Measurements from ENCODE around the gene MAN2A2. TPM values are rescaled to one million over a fixed set of nuclear protein-coding genes. Genes with fewer than 3 reads are reported as not detected.
"Not testable (repeated sequence)": the region's sequence is repeated elsewhere in the genome, so short reads cannot be mapped to it uniquely, and the experiment has no call there.

Gene MAN2A2
- polyA plus RNA-seq, 2 donors = 15.8 to 22.1 TPM

DNA sequence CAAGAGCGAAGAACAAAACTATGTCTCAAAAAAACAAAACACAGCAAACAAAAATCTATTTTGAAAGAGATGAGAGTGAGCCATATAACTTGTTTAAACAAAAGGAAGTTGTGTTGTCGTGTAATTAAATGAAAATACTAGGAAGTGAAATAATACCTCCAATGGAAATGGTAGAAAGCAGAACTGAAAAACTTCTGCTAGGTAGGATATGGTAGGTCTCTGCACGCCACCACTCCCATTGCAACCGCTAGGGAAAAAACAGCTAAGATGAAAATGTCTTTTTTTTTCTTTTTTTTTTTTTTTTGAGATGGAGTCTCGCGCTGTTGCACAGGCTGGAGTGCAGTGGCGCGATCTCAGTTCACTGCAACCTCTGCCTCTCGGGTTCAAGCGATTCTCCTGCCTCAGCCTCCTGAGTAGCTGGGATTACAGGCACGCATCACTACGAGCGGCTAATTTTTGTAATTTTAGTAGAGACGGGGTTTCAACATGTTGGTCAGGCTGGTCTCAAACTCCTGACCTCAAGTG is 5.9 kb upstream of the MAN2A2 start:
- H3K4me3 ChIP-seq (ENCODE audit: low read depth in 1 of 2, low read length in 2 of 2); H3K27me3 ChIP-seq (ENCODE audit: control insufficient read depth in 1 of 2, insufficient read depth in 2 of 2, low read length in 2 of 2); H3K9me3 ChIP-seq (ENCODE audit: control insufficient read depth in 2 of 2, insufficient read depth in 1 of 2, low read depth in 1 of 2, low read length in 1 of 2); H3K27ac ChIP-seq (ENCODE audit: low read depth in 2 of 2, low read length in 1 of 2); H3K4me1 ChIP-seq (ENCODE audit: control insufficient read depth in 2 of 2, insufficient read depth in 2 of 2, low read length in 1 of 2): not testable (repeated sequence)
- 87 to 93% methylated on average over 14 of the region's 14 CpGs for WGBS, 2 donors
- H3K36me3 ChIP-seq (ENCODE audit: control insufficient read depth in 2 of 2, insufficient read depth in 2 of 2, low read length in 1 of 2) = peaks cover 10 to 15% of the 10 kb centered on the region in 2 donors

DNA sequence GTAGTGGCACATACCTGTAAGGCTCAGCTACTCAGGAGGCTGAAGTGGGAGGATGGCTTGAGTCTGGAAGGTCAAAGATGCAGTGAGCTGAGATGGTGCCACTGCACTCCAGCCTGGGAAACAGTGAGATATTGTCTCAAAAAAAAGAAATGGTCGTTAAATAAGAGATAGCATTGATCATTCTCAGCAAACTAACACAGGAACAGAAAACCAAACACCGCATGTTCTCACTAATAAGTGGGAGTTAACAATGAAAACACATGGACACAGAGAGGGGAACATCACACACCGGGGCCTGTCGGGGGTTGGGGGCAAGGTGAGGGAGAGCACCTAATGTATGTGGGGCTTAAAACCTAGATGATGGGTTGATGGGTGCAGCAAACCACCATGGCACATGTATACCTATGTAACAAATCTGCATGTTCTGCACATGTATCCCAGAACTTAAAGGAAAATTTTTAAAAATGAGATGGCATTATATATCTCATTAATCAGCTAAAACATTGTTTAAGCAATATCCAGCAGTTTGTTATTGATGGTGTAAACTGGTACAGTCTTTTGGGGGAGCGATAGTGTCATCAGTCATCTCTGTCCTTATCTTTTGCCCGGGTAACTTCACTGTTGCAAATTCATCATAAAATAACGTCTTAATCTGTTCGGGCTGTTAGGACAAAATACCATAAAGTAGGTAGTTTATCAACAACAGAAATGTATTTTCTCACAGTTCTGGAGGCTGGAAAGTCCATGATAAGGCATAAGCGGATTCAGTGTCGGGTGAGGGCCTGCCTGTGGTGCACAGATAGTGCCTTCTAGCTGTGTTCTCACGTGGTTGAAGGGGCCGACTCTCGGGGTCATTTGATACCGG is 1.7 kb upstream of the MAN2A2 start:
- H3K36me3 ChIP-seq (ENCODE audit: control insufficient read depth in 2 of 2, insufficient read depth in 2 of 2, low read length in 1 of 2) = peaks cover 10 to 15% of the 10 kb centered on the region in 2 donors
- H3K27me3 ChIP-seq (ENCODE audit: control insufficient read depth in 1 of 2, insufficient read depth in 2 of 2, low read length in 2 of 2) = no peaks in the 10 kb centered on the region
- H3K4me1 ChIP-seq (ENCODE audit: control insufficient read depth in 2 of 2, insufficient read depth in 2 of 2, low read length in 1 of 2) = peaks cover 0 to 4% of the 10 kb centered on the region in 2 donors
- no peak overlapping the region for H3K4me3 ChIP-seq (ENCODE audit: low read depth in 1 of 2, low read length in 2 of 2)
- H3K9me3 ChIP-seq (ENCODE audit: control insufficient read depth in 2 of 2, insufficient read depth in 1 of 2, low read depth in 1 of 2, low read length in 1 of 2) = no peaks in the 10 kb centered on the region
- 49 to 59% methylated on average over 14 of the region's 14 CpGs for WGBS, 2 donors
- peak overlapping the region; percentile 66 to 89 for H3K27ac ChIP-seq (ENCODE audit: low read depth in 2 of 2, low read length in 1 of 2)

DNA sequence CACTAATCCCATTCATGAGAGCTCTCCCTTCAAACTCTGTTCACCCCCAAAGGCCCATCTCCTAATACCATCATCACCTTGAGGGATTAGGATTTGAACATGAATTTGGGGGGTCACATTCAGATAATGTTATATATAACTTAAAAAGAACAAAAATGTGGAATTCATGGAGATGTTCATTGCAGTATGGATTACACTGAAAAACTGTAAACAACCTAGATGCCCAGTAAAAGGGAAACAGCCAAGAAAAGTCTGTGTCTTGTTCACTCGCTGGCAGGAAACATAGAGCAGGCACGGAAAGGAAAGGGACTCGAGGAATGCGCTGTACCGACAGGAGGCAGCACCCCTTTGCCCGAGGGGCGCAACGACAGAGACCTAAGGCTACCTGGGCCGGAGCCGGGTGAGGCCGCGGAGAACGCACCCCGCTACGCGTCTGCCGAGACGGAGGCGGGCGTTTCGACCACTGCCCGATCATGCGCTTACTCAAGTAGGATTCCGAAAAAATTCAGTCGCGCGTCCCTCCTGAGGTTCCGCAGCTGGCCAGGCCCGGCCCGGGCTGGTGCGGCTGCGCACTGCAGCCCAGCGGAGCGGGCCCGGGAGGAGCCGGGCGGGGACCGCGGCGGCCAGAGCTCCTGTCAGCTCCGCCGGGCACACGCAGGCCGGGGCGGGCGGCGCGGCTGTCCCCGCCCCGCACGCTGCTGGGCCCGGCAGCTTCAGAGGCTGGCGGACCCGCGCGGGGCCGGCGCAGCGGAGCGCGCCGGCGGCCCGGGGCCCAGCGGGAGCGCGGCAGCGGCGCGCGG is 862 bp upstream of the MAN2A2 start:
- 0% methylated on average over 67 to 71 of the region's 71 CpGs for WGBS, 2 donors
- no peaks in the 10 kb centered on the region for H3K27me3 ChIP-seq (ENCODE audit: control insufficient read depth in 1 of 2, insufficient read depth in 2 of 2, low read length in 2 of 2)
- H3K36me3 ChIP-seq (ENCODE audit: control insufficient read depth in 2 of 2, insufficient read depth in 2 of 2, low read length in 1 of 2) = peaks cover 16 to 23% of the 10 kb centered on the region in 2 donors
- H3K4me3 ChIP-seq (ENCODE audit: low read depth in 1 of 2, low read length in 2 of 2) = peak overlapping the region; percentile 73 to 85
- H3K4me1 ChIP-seq (ENCODE audit: control insufficient read depth in 2 of 2, insufficient read depth in 2 of 2, low read length in 1 of 2) = peaks cover 0 to 4% of the 10 kb centered on the region in 2 donors
- H3K9me3 ChIP-seq (ENCODE audit: control insufficient read depth in 2 of 2, insufficient read depth in 1 of 2, low read depth in 1 of 2, low read length in 1 of 2) = no peaks in the 10 kb centered on the region
- H3K27ac ChIP-seq (ENCODE audit: low read depth in 2 of 2, low read length in 1 of 2) = peak overlapping the region; percentile 89 to 97

DNA sequence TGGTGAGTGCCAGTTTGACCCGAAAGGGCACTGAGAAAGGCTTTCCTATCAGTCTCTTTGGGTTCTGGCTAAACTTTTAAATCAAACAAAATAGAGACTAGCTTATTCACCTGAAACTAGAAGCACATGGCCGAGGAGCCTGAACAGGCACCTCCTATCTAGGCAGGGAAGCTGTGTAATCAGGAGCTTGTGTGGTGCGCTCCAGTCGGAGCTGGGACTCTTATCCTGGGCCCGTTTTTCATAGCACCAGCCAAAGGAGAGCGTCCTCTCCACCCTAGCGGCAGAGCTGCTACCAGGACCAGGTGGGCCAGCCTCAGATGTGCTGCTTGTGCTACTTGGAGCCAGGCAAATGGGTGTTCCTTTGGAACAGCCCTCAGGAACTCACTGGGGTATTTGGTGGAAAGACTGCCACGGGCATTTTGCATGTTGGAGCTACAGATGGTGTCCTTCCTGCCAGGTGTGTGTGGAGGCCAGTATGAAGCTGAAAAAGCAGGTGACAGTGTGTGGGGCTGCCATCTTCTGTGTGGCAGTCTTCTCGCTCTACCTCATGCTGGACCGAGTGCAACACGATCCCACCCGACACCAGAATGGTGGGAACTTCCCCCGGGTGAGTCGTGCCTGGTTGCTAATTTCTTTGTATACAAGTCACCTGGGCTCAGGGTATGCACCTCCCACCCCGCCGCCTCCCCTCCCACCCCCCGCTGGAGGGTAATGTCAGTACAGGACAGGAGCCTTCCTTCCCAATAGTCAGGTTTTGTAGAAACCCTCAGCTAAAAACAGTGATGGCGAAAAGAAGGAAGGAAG is 833 bp downstream of the MAN2A2 start:
- H3K27ac ChIP-seq (ENCODE audit: low read depth in 2 of 2, low read length in 1 of 2) = peak overlapping the region; percentile 53 to 89

DNA sequence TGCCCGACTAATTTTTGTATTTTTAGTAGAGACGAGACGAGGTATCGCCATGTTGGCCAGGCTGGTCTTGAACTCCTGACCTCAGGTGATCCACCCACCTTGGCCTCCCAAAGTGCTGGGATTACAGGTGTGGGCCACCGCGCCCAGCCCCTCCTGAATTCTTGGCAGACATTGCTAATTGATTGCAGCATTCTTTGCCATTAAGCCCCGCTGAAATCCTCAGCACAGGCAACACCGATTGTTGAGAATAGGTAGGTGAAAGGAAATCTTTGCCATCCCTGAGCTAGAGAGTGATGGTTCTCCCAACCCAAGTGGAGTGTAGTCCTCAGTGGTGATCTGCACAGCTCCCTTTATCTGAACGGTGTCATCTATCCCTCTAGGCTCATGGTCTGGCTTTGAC is 1.6 kb downstream of the MAN2A2 start:
- Histone ChIP-seq H3K27ac (ENCODE audit: low read depth in 2 of 2, low read length in 1 of 2) (no peak overlapping the region), H3K27me3 (ENCODE audit: control insufficient read depth in 1 of 2, insufficient read depth in 2 of 2, low read length in 2 of 2) (no peaks in the 10 kb centered on the region), H3K36me3 (ENCODE audit: control insufficient read depth in 2 of 2, insufficient read depth in 2 of 2, low read length in 1 of 2) (peaks cover 22 to 31% of the 10 kb centered on the region in 2 donors), H3K4me3 (ENCODE audit: low read depth in 1 of 2, low read length in 2 of 2) (no peak overlapping the region), H3K9me3 (ENCODE audit: control insufficient read depth in 2 of 2, insufficient read depth in 1 of 2, low read depth in 1 of 2, low read length in 1 of 2) (no peaks in the 10 kb centered on the region), H3K4me1 (ENCODE audit: control insufficient read depth in 2 of 2, insufficient read depth in 2 of 2, low read length in 1 of 2) (peaks cover 0 to 4% of the 10 kb centered on the region in 2 donors)
- 90 to 94% methylated on average over 9 of the region's 9 CpGs for WGBS, 2 donors

More for the DNA sequence above, 833 bp downstream of the MAN2A2 start:
- 49 to 64% methylated on average over 18 of the region's 18 CpGs for WGBS, 2 donors
- Histone ChIP-seq H3K9me3 (ENCODE audit: control insufficient read depth in 2 of 2, insufficient read depth in 1 of 2, low read depth in 1 of 2, low read length in 1 of 2) (no peaks in the 10 kb centered on the region), H3K4me1 (ENCODE audit: control insufficient read depth in 2 of 2, insufficient read depth in 2 of 2, low read length in 1 of 2) (peaks cover 0 to 4% of the 10 kb centered on the region in 2 donors), H3K36me3 (ENCODE audit: control insufficient read depth in 2 of 2, insufficient read depth in 2 of 2, low read length in 1 of 2) (peaks cover 22 to 26% of the 10 kb centered on the region in 2 donors), H3K27me3 (ENCODE audit: control insufficient read depth in 1 of 2, insufficient read depth in 2 of 2, low read length in 2 of 2) (no peaks in the 10 kb centered on the region), H3K4me3 (ENCODE audit: low read depth in 1 of 2, low read length in 2 of 2) (peak overlapping the region in 1 of 2 donors; percentile 73)

DNA sequence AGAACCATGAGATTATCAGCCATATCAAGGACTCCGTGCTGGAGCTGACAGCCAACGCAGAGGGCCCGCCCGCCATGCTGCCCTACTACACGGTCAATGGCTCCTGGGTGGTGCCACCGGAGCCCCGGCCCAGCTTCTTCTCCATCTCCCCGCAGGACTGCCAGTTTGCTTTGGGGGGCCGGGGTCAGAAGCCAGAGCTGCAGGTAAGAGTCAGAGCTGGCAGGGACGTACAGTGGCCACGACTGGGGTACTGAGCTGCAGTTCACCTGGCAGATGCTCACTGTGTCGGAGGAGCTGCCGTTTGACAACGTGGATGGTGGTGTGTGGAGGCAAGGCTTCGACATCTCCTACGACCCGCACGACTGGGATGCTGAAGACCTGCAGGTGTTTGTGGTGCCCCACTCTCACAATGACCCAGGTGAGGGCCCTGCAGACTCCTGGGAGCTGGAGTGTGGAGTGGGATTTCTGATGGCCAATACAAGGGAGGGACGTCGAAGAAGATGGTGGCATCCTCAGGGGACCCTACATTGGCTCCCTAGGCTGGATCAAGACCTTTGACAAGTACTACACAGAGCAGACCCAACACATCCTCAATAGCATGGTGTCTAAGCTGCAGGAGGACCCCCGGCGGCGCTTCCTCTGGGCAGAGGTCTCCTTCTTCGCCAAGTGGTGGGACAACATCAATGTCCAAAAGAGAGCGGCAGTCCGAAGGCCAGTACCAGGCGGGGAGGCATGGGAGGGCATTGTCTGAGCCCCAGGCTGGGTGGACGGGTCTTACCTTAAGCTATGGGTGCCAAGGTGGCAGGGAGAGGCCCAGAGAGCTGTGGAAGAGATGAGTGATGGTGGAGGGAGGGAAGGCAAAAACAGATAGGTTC is 2.4 kb downstream of the MAN2A2 start:
- Histone ChIP-seq H3K27me3 (ENCODE audit: control insufficient read depth in 1 of 2, insufficient read depth in 2 of 2, low read length in 2 of 2) (no peaks in the 10 kb centered on the region), H3K4me1 (ENCODE audit: control insufficient read depth in 2 of 2, insufficient read depth in 2 of 2, low read length in 1 of 2) (peaks cover 0 to 4% of the 10 kb centered on the region in 2 donors), H3K36me3 (ENCODE audit: control insufficient read depth in 2 of 2, insufficient read depth in 2 of 2, low read length in 1 of 2) (peaks cover 25 to 37% of the 10 kb centered on the region in 2 donors), H3K4me3 (ENCODE audit: low read depth in 1 of 2, low read length in 2 of 2) (no peak overlapping the region), H3K9me3 (ENCODE audit: control insufficient read depth in 2 of 2, insufficient read depth in 1 of 2, low read depth in 1 of 2, low read length in 1 of 2) (no peaks in the 10 kb centered on the region), H3K27ac (ENCODE audit: low read depth in 2 of 2, low read length in 1 of 2) (no peak overlapping the region)
- WGBS, 2 donors = 94 to 96% methylated on average over 28 of the region's 28 CpGs

DNA sequence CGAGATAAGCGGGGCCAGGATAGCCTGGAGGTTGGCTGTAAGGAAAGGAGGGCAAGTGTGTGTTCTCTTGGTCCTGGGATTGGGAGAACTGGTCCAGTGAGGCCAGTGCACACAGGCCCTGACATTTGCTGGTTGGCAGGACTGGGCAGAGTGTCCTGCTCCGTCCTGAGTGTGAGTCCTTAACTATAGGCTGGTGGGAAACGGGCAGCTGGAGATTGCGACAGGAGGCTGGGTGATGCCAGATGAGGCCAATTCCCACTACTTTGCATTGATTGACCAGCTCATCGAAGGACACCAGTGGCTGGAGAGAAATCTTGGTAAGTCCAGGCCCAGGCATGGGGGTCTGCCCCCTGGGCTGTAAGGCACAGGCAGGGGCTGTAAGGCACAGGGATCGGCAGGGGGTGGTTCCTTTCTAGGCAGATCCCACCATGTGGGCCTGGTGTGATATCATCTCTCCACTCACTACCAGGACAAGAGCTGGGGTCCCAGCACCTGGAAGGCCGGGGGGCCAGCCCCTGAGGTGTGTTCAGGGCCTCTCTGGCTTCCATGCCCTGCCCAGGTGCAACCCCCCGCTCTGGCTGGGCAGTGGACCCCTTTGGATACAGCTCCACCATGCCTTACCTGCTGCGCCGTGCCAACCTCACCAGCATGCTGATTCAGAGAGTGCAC is 3.2 kb downstream of the MAN2A2 start:
- H3K9me3 ChIP-seq (ENCODE audit: control insufficient read depth in 2 of 2, insufficient read depth in 1 of 2, low read depth in 1 of 2, low read length in 1 of 2) = no peaks in the 10 kb centered on the region
- H3K27me3 ChIP-seq (ENCODE audit: control insufficient read depth in 1 of 2, insufficient read depth in 2 of 2, low read length in 2 of 2) = no peaks in the 10 kb centered on the region
- H3K27ac ChIP-seq (ENCODE audit: low read depth in 2 of 2, low read length in 1 of 2) = no peak overlapping the region
- WGBS, 2 donors = 86 to 97% methylated on average over 11 of the region's 11 CpGs
- no peak overlapping the region for H3K4me3 ChIP-seq (ENCODE audit: low read depth in 1 of 2, low read length in 2 of 2)
- H3K4me1 ChIP-seq (ENCODE audit: control insufficient read depth in 2 of 2, insufficient read depth in 2 of 2, low read length in 1 of 2) = peaks cover 0 to 4% of the 10 kb centered on the region in 2 donors
- H3K36me3 ChIP-seq (ENCODE audit: control insufficient read depth in 2 of 2, insufficient read depth in 2 of 2, low read length in 1 of 2) = peaks cover 31 to 45% of the 10 kb centered on the region in 2 donors

DNA sequence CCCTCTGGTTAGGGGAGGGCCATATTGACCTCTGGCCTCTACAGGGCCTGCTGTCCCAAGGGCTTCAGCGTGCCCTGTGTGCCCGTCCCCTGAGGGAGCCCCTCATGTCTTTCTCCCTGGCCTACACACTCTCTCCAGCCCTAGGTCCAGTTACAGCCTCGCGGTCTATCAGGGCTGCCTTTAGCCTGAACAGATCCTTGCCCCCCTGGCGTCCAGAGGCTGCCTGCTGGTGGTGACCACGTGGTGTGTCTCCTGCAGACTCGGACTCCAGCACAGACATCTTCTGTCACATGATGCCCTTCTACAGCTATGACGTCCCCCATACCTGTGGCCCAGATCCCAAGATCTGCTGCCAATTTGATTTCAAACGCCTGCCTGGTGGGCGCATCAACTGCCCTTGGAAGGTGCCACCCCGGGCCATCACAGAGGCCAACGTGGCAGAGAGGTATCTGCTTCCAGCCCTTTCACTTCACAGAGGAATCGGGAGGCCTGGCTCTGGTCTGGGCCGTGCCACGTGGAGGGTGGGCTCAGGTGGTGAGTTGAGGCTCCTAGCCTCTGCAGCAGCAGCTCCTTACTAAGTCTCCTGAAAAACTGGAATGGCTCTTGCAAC is 4.1 kb downstream of the MAN2A2 start:
- H3K9me3 ChIP-seq (ENCODE audit: control insufficient read depth in 2 of 2, insufficient read depth in 1 of 2, low read depth in 1 of 2, low read length in 1 of 2) = no peaks in the 10 kb centered on the region
- H3K27me3 ChIP-seq (ENCODE audit: control insufficient read depth in 1 of 2, insufficient read depth in 2 of 2, low read length in 2 of 2) = no peaks in the 10 kb centered on the region
- peaks cover 0 to 4% of the 10 kb centered on the region in 2 donors for H3K4me1 ChIP-seq (ENCODE audit: control insufficient read depth in 2 of 2, insufficient read depth in 2 of 2, low read length in 1 of 2)
- H3K36me3 ChIP-seq (ENCODE audit: control insufficient read depth in 2 of 2, insufficient read depth in 2 of 2, low read length in 1 of 2) = peaks cover 35 to 52% of the 10 kb centered on the region in 2 donors
- H3K4me3 ChIP-seq (ENCODE audit: low read depth in 1 of 2, low read length in 2 of 2) = no peak overlapping the region
- WGBS, 2 donors = 87 to 91% methylated on average over 15 of the region's 15 CpGs
- H3K27ac ChIP-seq (ENCODE audit: low read depth in 2 of 2, low read length in 1 of 2) = no peak overlapping the region

Measured in esophagus (tissue), 2 donors.